Measurements from ENCODE around the gene AGAP2. TPM values are rescaled to one million over a fixed set of nuclear protein-coding genes. Genes with fewer than 3 reads are reported as not detected.

Gene AGAP2
- total RNA-seq, 1 experiment from 2014 or later, result 0.02 TPM

DNA sequence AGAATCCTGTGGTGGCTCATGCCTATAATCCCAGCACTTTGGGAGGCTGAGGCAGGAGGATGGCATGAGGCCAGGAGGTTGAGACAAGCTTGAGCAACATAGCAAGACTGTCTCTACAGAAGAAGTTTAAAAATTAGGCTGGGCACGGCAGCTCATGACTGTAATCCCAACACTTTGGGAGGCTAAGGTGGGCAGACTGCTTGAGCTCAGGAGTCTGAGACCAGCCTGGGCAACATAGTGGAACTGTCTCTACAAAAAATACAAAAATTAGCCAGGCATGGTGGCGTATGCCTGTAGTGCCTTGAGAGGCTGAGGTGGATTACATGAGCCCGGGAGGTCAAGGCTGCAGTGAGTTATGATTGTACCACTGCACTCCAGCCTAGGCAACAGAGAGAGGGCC, 29.3 kb upstream of the AGAP2 start:
- no peak for DNase-seq (ENCODE audit: low spot score)

DNA sequence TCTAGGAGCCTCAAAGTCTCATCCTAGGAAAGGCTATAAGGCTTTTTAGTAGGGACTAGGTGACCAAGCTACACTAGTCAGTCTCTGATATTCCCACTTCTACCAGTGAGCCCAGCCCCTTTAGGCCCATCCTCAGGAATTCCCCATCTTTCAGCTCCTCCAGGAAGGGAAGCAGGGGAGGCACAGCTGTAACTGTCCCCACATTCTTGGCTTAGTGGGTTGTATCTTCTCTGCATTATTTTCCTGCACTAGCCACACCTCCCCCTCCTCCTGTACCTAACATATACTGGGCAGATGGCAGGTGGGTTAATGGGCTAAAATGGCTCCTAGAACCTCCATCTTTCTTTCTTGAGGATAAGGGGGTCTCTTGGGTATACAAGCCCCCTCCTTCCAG, 28.8 kb upstream of the AGAP2 start:
- DNase-seq (ENCODE audit: low spot score), result no peak

DNA sequence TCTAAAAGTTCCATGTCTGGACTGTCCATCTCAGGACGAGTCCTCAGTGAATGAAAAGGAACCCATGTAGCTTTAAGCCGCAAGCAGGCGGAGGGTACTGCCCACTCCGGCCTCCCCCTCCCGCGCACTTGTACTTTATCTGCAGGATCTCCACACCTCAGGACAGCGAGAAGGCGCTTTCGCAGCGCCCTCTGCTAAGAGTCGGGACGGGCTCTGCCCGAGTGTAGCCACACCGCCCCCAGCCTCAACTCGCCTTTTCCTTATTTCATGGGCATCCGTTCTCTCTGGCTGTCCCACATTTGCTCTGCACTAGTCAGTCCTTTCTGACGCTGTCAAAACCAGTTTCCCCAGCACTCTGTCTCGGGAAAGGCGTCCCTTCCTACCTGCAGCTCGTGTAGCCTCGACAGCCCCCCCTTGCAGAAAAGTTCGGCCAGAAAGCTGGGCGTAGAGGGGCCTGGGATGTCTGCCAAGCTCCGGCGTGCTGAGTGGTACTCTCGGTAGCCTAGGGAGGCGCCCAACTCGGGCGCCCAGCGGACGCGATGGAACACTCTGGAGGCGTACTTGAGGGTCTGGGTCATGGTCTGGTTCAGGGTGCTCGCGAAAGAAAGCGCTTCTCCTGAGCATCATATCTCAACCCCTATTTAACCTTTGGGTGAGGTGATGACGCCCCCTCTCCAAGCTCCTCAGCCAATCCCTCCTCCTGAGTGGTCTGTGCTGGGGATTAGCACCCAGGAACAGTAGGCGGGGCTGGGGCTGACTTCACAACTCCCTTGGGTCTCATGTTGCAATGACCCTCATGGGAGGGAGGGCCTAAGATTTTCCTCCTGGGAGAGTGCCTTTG, 28.1 kb upstream of the AGAP2 start, which contains the start of gene CYP27B1:
CYP27B1 (minus strand) TSS at position 615 of the 841 bp plus-strand sequence; CDS start at position 578, 37 bp downstream.
- no peak for DNase-seq (ENCODE audit: low spot score)

DNA sequence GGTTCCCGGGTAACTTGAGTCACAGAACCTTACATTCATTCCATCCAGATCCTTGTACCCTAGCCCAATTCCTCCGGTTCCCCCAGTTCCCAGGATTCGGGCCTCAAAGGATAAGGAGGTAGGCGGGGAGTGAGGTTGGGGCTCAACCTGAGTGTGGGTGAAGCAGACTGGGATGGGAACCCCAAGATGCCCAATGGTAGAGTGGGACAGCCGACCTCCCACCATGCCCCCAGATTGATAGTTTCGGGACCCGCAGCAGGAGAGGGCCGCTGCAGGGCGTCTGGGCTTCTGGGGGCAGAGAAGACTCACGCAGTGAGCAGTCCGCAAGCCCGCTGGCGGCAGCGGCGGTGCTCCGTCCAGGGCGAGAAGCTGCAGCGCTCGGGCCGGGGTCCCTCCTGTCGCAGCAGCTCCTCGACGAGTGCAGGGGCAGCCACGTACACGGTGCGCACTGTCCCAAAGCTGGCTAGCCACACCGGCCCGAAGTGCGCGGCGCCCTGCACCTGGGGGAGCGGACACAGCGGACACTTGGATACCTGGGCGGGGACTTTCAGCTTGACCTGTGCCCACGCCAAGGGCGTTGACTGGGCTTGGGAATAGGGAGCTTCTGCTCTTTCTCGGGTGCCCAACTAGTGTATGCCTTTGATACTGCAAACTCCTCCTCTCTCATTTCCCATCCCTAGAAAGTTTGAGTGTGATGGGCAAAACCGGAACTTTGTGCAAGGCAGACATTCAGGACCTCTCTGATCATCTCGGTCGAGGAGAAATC, 27.3 kb upstream of the AGAP2 start:
- no peak for DNase-seq (ENCODE audit: low spot score)

DNA sequence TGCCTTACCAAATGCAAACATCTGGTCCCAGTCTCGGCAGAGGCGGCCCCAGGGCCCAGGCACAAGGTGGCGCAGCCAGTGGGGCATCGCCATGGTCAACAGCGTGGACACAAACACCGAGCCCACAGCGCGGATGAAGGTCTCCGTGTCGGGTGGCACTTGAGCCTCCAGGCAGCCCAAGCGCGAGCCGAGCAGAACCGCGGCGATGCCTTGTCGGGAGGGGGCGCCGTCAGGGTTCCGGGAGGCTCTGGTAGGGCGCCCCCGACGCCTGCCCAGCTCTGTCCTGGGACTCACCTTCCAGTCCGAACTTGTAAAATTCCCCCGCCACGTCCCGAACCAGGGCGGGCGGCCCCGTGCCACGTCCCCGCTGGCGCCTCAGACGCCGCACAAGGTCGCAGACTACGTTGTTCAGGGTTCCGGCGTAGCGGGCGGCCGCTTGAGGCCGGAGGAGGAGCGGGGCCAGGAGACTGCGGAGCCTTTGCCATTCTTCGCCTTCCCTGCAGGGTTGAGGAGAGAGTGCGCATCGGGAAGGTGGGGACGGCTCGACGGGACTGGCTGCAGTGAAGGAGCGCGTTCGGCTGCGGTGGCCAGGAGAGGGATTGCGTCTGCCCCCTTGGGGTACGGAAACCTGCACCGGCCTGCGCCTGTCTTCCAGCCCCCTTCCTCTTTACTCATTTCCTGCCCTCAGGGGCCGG, 26.6 kb upstream of the AGAP2 start:
- DNase-seq (ENCODE audit: low spot score), result no peak

DNA sequence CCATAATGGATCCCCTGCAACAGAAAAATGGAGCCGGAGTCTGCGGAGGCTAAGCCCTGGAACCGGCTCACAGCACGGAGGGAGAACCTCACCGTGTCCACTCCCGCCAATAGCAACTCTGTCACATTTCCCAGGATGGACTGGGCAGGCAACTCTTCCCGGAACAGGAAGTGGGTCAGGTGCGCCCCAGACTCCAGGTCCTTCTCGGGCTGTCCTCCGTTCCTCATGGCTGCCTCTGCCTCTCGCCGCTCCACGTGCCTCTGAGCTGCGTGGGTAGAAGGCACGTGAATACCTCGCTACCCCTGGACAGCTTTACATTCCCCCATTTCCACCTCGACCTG, 26.1 kb upstream of the AGAP2 start:
- no peak for DNase-seq (ENCODE audit: low spot score)

DNA sequence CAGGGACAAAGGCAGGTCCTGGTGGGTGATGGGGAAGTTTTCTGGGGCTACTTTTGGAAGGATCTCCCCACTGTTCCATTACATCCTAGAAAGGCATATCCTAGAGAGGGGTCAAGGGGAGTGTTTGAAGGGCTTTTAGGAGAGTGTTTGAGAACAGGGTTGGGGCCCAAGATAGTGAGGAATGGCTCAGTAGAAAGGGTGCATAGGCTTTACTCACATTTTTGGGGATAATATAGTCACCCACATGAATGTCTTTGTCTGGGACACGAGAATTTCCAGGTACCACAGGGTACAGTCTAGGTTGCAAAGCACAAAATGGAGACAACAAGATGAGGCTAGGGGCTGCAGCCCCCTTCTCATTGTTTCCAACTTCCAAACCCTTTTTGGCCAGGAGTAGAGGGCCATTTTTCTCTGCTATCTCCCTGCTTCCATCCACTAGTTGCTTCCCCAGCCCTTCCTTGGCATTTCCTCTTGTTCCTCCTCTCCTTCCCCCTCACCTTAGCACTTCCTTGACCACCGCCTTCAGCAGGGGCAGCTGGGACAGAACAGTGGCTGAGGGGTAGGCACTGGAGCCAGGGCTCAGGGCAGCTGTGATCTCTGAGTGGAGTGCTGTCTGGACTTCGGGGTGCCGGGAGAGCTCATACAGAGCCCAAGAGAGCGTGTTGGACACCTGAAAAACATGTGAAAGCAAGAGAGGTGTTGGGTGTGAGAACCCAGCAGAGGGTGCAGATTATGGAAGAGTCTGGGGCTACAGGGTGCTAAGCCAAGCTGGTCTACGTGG, 25.5 kb upstream of the AGAP2 start:
- no peak for DNase-seq (ENCODE audit: low spot score)

DNA sequence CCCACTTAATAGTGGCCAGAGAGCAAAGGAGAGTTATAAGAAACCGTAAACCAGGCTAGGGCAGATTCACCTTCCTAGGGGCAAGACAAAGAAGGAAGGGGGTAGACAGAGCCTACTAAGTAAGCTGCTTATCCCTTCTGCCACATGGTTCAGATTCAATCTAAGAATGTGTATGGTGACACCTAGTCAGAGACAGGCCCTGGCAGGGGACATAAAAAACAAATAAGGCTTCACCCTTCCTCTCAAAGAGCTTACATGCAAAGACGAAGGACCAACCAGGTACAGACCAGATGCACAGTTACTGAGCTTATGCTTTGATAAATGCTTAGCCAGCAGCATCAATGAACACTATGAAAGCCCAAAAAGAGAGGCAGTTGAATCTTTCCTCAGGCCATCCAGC, 23.9 kb upstream of the AGAP2 start:
- DNase-seq (ENCODE audit: low spot score), result no peak

DNA sequence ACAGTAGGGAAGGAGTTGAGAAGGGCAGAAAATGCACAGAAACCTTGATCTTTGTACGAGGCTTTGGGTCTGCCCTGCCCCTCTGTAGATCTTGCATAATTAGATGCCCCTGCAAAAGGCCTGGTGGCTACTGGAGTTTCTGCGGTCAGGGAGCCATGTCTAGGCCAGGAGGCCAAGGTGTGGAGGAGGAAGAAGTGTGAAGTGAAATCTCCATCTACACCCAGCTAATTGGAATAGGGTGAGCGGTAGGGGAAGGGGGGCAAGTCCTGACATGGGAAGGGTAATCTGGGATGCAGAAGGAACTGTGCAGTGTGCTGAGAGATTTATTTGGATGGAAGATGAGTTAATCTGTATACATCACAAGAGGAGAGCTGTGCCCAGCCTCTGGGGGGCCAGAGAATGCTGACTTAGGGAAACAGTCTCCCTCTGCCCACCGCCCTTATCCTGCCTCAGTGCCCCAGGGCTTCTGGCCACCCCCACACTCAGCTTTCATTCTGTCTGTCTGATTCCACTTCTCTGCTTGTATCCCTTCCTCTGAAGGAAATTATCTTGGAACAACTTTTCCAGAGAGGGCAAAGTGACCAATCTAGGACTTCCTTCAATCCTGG, 23.0 kb upstream of the AGAP2 start:
- DNase-seq (ENCODE audit: low spot score), result no peak

DNA sequence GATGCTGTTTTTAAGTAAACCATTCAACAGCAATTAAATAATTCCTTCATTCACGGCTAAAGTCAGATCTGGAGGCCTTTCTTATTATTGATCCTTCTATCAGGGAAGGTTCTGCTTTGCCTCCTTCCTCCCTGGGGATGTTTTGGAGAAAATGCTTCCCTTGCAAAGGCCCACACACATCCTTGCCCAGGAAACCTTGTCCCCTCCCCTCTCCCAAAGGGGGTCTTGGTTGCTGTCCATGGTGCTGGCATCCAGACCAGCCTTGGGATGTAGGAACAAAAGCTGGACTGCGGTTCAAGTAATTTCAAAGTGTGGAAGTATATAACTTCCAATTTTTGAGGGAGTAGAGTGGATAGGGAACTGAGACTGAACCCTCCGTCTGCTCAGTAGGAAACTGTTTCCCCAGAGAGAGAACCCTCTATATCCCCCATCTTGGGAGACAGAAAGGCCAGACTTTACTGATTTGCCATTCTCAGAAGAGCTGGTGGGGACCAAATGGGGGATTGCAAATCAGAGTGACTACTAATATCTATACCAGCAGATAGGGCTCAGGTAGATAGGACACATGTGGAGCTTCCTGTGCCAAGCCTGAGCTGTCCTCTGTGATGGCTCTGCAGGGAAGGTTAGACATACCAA, 21.9 kb upstream of the AGAP2 start:
- DNase-seq (ENCODE audit: low spot score), result no peak

DNA sequence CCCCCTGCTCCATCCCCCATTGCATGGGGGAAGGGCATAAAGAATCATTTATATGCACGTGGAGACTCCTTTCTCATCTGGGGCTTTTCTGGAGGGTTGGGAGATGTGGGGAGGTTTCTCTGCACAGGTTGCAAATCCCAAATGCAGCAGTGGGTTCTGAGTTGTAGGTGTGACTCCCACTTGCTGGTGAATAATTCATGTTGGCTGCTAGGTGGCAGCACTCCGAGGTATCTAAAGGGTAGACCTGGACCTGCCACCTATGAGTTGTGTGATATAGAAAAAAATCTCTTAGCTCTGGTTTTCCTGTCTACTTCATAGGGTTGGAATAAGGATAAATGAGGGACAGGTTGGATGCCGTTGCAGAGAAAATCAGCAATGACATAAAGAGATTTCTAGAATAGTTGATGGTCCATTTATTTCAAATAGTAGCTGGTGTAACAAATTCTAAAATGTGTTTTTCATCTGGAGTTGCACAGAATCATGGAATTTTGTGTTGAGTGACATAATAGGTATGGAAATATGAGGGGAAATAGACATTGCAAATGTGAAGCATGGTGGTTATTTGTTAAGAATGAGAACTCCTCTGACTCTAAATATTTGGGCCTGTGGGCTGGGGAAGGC, 20.9 kb upstream of the AGAP2 start:
- DNase-seq (ENCODE audit: low spot score), result no peak

DNA sequence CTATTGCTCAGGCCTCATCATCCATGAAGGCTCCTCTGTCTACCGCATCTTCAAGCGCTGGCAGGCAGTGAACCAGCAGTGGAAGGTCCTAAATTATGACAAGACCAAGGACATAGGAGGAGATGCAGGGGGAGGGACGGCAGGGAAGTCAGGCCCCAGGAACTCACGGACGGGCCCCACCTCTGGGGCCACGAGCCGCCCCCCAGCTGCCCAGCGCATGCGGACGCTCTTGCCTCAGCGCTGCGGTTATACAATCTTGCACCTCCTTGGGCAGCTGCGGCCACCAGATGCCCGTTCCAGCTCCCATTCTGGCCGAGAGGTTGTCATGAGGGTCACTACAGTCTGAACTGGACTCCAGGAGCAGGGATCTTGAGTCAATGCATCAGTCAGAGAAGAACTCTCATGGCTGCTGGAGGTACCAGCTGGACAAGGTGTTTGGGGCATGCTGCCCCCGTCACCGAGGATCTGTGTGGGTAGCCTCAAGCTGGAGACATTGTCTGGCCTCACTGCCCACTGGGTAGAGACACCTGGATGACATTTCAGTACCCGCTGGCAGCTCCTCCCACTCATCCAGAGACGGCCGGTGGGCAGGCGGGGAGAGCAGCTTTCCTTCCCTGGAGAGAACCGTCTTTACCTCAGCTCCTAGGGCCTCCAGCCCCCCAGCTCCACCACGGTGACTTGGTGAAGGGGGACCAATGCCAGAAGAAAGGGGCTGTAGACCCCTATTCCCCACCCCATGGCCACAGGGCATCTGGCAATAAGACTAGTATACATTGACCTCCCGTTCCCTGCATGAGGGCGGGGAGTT, 20.2 kb upstream of the AGAP2 start:
- no peak for DNase-seq (ENCODE audit: low spot score)

DNA sequence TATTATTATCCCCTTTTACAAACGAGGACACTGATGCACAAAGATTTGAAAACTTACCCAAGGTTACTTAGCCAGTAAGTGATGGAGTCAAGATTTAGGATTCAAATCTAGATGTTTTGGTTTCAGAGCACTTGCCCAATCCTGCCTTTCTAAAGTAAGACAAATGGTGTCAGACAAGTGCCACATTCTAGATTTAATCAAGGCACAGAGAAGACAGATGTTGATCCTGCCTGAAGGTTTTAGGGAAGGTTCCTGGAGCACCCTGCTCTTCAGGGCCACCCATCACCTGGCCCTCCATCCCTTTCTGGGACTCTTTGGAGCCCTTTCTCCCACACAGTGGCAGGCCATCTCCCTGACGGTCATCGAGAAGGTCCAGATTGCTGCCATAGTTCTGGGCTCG, 19.2 kb upstream of the AGAP2 start:
- no peak for DNase-seq (ENCODE audit: low spot score)

DNA sequence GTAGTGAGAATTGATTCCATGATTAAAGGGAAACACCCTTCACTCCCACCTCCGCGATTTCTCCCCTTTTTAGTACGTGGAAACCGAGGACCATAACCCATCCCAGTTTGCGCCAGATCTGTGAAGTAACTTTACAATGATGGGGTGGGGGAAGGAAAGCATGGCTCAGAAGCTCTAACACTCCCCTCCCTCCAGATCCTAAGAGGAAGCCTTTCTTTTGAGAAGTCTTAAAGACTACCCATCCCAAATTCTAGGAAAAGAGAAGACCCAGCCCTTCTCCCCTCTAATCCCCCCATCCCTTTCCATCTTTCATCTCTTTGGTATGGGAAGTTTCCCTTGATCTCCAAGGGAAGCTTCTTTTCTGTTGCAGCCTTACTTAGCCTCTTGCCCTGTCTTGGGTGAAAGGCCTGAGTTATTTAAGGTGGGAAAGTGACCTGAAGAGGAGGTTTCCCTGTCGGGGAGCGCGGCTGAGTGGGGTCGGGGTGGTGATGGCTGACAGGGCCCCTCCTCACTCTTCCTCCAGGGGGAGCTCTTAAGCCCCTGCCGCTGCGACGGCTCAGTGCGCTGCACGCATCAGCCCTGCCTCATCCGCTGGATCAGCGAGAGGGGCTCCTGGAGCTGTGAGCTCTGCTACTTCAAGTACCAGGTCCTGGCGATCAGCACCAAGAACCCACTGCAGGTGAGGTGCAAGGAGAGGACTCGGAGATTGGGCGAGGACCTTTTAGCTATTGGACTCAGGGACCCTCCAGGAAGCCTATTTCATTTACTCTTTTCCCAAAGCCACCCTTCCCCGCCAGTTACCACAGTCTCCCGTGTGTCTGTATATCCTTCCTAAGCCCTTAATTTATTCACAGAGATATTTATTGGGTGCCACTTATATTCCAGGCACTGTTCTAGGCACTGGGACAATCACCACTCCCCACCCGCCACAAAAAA, 18.1 kb upstream of the AGAP2 start:
- DNase-seq (ENCODE audit: low spot score), result no peak

DNA sequence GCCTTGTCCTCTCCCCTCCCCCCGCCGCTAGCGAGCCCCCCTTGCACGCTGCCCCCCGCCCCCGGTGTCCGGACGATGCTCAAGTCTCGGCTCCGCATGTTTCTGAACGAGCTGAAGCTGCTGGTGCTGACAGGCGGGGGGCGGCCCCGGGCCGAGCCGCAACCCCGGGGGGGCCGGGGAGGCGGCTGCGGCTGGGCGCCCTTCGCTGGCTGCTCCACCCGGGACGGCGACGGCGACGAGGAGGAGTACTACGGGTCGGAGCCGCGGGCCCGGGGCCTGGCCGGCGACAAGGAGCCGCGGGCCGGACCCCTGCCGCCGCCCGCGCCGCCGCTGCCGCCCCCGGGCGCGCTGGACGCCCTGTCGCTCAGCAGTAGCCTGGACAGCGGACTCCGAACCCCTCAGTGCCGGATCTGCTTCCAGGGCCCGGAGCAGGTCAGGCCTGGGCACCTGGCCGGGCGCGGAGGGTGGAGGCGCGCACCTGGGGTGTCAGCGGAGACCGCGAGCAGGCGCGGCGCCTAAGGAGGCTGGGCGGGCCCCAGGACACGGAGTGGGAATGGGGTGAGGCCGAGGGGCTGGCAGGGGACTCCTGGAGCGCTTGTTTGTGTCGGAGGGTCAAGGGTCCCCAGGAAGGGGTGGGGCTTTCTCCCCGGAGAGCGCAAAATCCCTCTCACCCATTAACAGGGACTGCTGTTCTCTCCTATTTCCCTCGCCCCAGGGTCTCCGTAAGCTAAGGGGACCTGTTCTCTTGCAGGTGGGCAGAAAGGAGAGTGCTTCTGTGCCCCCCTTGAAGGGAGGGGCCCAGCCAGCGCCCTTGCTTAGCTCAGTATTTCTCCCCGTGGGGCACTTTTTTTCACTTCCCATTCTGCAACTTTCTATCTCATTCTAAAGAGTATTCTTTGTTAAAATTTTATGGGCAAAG, 17.2 kb upstream of the AGAP2 start:
- DNase-seq (ENCODE audit: low spot score), result no peak

DNA sequence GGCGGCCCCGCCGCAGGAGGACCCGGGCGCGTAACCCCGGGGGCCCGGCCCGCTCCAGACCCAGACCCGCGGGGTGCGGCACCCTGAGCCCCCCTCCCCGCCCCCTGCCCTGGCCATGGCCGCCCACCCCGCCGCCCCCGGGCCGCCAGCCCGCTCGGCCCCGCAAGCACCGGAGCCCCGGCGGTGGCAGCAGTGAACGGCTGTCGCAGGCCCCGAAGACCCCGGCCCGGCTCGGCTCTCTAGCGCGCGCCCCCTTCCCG, 16.6 kb upstream of the AGAP2 start:
- no peak for DNase-seq (ENCODE audit: low spot score)

DNA sequence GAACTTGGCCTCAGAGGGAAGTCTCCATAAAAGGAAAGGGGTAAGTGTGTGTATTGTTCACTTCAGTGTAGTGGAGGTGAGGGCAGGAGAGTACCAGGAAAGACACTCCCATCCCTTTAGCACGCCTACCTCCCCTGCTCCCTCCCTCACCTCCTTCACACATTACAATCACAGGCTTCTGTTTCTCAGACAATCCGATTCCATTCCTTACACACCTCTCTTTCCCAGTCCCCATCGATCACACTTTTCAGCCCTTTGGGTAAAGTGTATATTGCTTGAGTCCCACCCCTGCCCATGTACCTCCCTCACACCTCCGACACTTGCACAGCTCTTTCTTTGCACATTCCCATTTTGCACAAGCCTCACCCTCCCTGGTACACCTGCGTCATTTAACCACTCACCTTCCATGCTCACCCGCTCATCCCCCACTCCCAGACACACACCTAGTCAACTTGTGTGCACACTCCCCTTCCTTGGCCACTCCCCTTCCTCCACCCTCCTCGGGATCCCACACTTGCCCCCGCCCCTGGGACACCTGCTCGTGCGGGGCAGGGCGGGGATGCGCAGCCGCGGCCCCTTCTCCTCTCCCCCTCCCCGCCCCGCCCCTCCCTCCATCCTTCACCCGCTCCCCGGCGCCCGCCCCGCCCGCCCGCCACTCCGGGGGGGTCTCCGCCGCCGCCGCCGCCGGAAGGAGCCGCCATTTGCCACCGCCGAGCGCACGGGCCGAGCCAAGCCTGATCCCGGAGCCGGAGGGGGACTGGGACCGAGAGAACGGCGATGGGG, 16.1 kb upstream of the AGAP2 start, which contains the start of gene MARCHF9:
MARCHF9 (plus strand) TSS at position 693 of the 783 bp plus-strand sequence. CDS start 426 bp downstream, outside the sequence.
- DNase-seq (ENCODE audit: low spot score), result peak; percentile 54
